Kidney (tissue), 14 donors: ENCODE results near the gene SCCPDH. TPM values are rescaled to one million over a fixed set of nuclear protein-coding genes. Genes with fewer than 3 reads are reported as not detected.

Experiments
- DNase-seq, 5 donors: peaks; one replicate each; pipeline ENCODE4 v3.0.0-alpha.2; 2013 to 2020
- FAIRE-seq: peaks from 2 replicates; lab custom pipeline; 2012; peaks lifted over from hg19 to GRCh38; lab: Jason Lieb, UNC
- H3K27ac ChIP-seq, 2 donors: one replicate each; pipeline ENCODE4 v1.7.0; 2013; ENCODE audit warnings: low read depth in 2 of 2, low read length in 2 of 2, inconsistent platforms in 1 of 2
- H3K27me3 ChIP-seq: one replicate; pipeline ENCODE4 v1.7.1; 2013; ENCODE audit warnings: low read length, inconsistent platforms; ENCODE audit not compliant: control insufficient read depth, insufficient read depth
- H3K36me3 ChIP-seq, 3 donors: one replicate each; pipeline versions ENCODE4 v1.7.0 to v1.7.1; 2013; ENCODE audit warnings: low read length in 3 of 3, control low read depth in 1 of 3, inconsistent platforms in 1 of 3; ENCODE audit not compliant: insufficient read depth in 3 of 3, control insufficient read depth in 2 of 3
- H3K4me1 ChIP-seq, 3 donors: one replicate each; pipeline versions ENCODE4 v1.7.0 to v1.7.1; 2013; ENCODE audit warnings: low read length in 3 of 3, inconsistent platforms in 1 of 3, low read depth in 1 of 3; ENCODE audit not compliant: control insufficient read depth in 2 of 3, insufficient read depth in 2 of 3
- H3K4me3 ChIP-seq, 3 donors: one replicate each; pipeline versions ENCODE4 v1.7.0 to v1.8.1; 2013; ENCODE audit warnings: low read length in 3 of 3, control low read depth in 1 of 3, inconsistent platforms in 1 of 3
- H3K9ac ChIP-seq, 3 donors: one replicate each; pipeline versions ENCODE4 v1.7.0 to v1.7.1; 2013; ENCODE audit warnings: low read length in 3 of 3, control low read depth in 1 of 3, inconsistent platforms in 1 of 3
- H3K9me3 ChIP-seq, 3 donors: one replicate each; pipeline versions ENCODE4 v1.7.0 to v1.7.1; 2013; ENCODE audit warnings: low read length in 3 of 3, control low read depth in 1 of 3, inconsistent platforms in 1 of 3; ENCODE audit not compliant: control insufficient read depth in 2 of 3, insufficient read depth in 1 of 3
- intact Hi-C: fragments of 100-400 bp; cut with DNase I; formaldehyde crosslinking; loops from one replicate; pipeline ENCODE4 v1.11.1; 2022
- polyA plus RNA-seq: library from polyadenylated mRNA; stranded (reverse); fragments of 350-450 nt; fragmentation: Illumina TruSeq; extraction: RNeasy Lipid Tissue Mini Kit (QIAGEN cat#74804); gene quantifications from one replicate; pipeline ENCODE4 v1.2.3, GENCODE V29; 2014; ENCODE audit warnings: low read depth, low replicate concordance; ENCODE audit not compliant: insufficient read depth
- total RNA-seq: library from RNA; stranded (reverse); fragmentation: NEBNext Ultra II Directional; extraction: Animal tissue kit (Norgen Biotek cat#: 25700); gene quantifications from one replicate; pipeline ENCODE4 v1.2.1, GENCODE V29; 2021
- TF ChIP-seq, protein P1 (sequence below): IDR thresholded peaks from 3 replicates; pipeline ENCODE4 v1.5.1; 2012; ENCODE audit warnings: mild to moderate bottlenecking, moderate library complexity, borderline replicate concordance; ENCODE audit not compliant: insufficient read depth; ENCODE audit errors: extremely low read depth
- donor health status: control.
- donor health status: control.
- donor health status: control.
- donor health status: control.
- donor health status: control.
- donor health status: DM: yes; HTN: yes; CAD: no.
- donor health status: Normal renal cell carcinoma (clear cell type).

The SCCPDH gene
- total and polyA plus RNA-seq, 2 donors from 2014 or later, result 37.2 to 48.6 TPM

DNA sequence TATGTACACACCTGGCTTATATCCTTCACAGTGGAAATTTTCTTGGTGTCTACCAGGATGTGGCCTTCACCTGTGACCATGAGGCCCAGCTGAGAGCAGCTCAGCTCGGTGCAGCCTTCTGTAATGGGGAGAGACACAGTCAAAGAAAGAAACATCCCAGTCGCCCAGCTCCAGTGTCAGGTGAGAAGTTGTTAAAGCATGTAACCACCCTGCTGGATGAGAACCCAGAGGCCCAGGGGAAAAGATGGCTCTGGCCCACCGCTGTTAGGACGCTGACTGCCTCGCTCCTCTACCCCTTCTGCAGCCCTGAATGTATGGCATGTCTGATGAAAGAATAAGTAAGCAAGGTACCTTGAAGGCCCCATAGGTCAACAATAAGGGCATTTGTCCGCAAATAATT is 52.7 kb downstream of the SCCPDH start:
- intact Hi-C loops, result no loop called here

DNA sequence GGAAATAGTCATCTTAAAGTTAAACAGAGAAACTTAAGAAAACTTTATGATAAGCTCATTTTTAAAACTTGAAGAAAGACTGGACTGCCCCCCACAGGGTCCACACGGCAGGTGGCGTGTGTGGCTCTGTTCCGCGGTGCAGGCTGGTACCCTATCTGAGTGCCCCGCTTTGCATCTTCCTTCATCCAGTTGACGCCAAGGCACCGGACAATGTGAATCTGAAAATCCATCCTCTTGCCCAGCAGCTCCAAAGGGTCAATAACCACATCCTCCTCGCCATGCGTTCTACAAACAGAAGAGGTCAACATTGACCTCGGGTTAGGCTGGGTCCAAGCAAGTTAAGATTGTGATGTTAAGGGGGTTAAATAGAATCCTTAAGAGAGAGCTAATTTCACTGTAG is 54.5 kb downstream of the SCCPDH start:
- intact Hi-C loops, result no loop called here
- TF ChIP-seq, protein P1, sequence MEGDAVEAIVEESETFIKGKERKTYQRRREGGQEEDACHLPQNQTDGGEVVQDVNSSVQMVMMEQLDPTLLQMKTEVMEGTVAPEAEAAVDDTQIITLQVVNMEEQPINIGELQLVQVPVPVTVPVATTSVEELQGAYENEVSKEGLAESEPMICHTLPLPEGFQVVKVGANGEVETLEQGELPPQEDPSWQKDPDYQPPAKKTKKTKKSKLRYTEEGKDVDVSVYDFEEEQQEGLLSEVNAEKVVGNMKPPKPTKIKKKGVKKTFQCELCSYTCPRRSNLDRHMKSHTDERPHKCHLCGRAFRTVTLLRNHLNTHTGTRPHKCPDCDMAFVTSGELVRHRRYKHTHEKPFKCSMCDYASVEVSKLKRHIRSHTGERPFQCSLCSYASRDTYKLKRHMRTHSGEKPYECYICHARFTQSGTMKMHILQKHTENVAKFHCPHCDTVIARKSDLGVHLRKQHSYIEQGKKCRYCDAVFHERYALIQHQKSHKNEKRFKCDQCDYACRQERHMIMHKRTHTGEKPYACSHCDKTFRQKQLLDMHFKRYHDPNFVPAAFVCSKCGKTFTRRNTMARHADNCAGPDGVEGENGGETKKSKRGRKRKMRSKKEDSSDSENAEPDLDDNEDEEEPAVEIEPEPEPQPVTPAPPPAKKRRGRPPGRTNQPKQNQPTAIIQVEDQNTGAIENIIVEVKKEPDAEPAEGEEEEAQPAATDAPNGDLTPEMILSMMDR, result no peak
- no peak overlapping the region for H3K27ac ChIP-seq
- H3K9ac ChIP-seq, result no peak overlapping the region
- no peak overlapping the region for H3K4me3 ChIP-seq
- no peaks in the 10 kb centered on the region for H3K9me3 ChIP-seq
- DNase-seq, result no peak
- H3K27me3 ChIP-seq, result no peaks in the 10 kb centered on the region
- no peak for FAIRE-seq
- no peaks in the 10 kb centered on the region for H3K4me1 ChIP-seq
- peaks cover 0 to 9% (median 3%) of the 10 kb centered on the region in 3 donors for H3K36me3 ChIP-seq

More for the DNA sequence above, 52.7 kb downstream of the SCCPDH start:
- Histone ChIP-seq H3K27me3 (no peaks in the 10 kb centered on the region), H3K4me1 (no peaks in the 10 kb centered on the region), H3K27ac (no peak overlapping the region), H3K4me3 (no peak overlapping the region), H3K9ac (no peak overlapping the region), H3K9me3 (no peaks in the 10 kb centered on the region), H3K36me3 (peaks cover 0 to 9% (median 6%) of the 10 kb centered on the region in 3 donors)
- TF ChIP-seq, protein P1, result no peak
- DNase-seq, result no peak
- FAIRE-seq, result no peak

DNA sequence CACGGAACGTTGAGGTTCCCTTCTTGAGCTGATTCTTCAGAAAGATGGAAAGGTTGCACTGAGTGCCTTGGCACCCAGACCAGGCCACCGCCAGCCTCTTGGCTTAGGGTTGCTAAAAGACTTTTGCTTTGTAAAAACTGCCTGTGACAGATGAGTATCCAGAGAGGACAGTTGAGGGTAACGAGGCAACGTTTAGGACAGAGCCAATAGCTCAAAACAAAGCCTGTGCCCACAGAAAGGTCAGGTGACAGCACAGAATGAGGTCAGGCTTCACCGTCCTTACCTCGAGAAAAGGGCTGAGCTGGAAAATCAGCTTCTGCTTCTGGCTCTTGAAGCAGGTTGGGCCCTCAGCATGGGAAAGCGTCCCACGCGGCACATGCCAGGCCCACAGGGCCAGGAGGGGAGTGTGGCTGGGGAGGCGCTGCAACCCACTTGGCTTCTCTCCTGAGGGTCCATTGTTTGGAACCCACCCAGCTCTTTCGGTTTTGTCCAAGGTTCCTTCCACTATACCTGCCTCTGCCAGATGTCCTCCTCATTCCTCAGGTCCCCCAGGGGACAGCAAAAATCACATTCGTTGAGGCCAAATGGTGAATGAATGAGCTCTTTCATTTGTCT is 55.5 kb downstream of the SCCPDH start:
- Histone ChIP-seq H3K27me3 (no peaks in the 10 kb centered on the region), H3K9me3 (no peaks in the 10 kb centered on the region), H3K27ac (no peak overlapping the region), H3K36me3 (peaks cover 0 to 9% (median 3%) of the 10 kb centered on the region in 3 donors), H3K4me3 (no peak overlapping the region), H3K4me1 (peaks cover 0 to 2% (median 0%) of the 10 kb centered on the region in 3 donors), H3K9ac (no peak overlapping the region)
- DNase-seq (no peak), FAIRE-seq (no peak)
- intact Hi-C loops, result no loop called here
- TF ChIP-seq, protein P1, result no peak
